GOT3 (cell line): ENCODE results near the gene B4GALNT1.
"Not testable (repeated sequence)": the region's sequence is repeated elsewhere in the genome, so short reads cannot be mapped to it uniquely, and the experiment has no call there.

Source experiments
- DNase-seq: peaks from one replicate; lab custom pipeline; 2025; ENCODE audit warnings: mixed read lengths; lab: John Stamatoyannopoulos, UW

B4GALNT1 gene

DNA sequence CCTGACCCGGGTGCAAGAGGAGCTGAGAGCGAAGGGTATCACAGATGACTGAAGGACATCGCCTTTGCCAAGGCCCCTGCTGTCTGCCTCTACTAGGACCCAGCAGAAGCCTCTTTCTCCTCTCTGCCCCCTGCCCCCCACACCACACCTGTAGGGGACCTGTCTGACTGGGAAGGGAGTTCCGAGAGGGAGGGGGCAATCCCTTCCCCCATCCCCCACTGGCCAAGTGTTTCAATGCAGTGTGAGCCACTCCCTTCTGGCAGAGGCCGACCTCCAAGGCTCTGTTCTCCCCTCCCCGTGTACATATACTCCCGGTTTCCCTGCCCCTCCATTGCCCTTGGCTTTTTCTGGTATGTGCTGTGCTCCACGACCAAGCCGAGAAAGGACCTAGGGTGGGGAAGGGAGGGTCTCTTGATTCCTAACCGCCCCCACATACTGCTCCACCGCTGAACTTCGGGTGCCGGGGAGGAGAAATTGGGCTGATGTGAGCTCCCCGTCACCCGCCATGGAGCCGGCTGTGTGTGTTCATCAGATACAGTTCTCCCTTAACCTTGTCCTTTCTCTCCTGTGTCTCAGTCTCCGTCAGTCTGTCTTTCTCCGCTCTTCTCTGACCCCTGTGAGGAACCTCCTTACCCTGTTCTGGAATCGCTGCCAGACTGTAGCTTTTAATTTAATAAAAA, 23.8 kb downstream of the B4GALNT1 start:
- no peak for DNase-seq

DNA sequence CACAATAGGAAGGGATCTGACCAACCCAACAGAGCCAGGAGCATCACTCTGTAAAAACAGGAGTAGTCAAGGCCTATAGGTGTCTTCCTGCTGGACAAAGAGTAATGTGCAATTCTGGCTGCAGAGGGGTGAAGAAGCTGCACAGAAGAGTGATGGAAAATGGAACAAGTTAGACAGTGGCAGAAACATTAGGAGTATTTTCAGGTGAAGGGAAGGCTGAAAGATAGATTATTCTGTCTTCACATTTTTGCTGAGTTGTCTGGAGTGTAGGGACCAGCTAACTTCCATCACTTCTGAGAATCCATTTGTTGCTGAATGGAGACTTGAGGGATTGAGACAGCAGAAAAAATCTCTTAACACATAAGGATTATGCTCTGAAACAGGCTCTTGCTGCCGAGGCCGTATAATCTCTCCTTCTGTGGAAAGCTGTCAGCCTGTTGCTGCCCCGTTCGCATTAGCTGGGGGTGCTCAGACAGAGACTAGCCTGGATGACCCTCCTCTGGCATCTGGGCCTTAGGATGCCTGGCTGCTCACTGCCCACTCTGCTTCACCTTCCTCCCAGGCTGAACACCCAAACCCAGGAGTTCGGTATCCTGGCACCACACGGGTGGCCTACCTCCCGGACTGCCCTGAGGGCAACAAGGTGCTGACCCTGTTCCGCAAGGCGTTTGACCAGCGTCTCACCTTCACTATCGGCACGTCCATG, 24.9 kb downstream of the B4GALNT1 start:
- no peak for DNase-seq

DNA sequence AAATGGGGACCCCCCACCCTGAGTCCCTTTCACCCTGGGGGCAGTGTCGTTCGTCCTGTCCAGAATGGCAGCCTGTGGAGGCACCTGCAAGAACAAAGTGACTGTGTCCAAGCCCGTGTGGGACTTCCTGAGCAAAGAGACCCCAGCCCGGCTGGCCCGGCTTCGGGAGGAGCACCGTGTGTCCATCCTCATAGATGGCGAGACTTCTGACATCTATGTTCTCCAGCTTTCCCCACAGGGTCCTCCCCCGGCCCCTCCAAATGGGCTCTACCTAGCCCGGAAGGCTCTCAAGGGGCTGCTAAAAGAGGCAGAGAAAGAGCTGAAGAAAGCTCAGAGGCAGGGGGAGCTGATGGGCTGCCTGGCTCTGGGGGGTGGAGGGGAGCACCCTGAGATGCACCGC, 26.2 kb downstream of the B4GALNT1 start:
- DNase-seq: no peak

DNA sequence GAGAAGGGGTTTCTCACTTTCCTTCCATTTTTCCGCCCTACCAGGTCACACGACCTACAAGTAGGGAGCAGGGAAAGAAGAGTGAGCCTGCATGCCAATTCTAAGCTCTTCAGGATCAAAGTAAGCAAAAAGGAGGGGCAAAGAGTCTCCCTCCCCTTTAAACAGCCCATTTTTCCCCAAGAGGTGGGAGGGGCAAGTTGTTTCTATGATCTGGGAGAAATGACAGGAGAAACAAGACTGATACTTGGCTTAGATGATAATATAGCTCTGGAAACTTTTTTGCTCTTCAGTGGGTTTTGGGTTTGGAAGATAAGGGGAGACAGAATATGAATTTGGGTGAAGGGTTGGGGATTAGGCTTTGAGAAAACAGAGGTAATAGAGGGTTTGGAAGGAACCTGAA, 26.6 kb downstream of the B4GALNT1 start:
- DNase-seq: no peak

DNA sequence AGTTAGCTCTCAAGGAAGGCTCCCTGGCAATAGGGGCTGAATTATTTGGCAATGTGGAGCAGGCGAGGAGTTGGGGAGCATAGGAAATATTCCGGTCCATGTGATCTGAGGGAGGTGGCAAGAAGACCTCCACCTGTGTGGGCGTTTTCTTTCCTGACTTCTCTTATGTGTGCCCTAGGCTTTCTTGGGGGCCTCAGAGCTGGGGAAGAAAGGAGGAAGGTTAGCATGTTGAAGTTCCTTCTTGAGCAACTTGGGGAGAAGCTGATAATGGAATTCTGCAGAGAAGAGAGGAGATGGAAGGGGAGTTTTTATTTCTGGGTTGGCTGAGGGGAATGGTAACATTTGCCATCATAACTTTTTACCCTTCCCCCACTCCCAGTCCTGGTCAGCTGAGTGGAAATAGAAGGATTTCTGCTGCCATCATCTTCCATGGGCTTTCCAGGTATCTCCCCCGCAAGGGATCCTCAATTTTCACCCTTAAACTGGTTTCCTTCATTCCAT, 27.1 kb downstream of the B4GALNT1 start:
- DNase-seq: no peak

DNA sequence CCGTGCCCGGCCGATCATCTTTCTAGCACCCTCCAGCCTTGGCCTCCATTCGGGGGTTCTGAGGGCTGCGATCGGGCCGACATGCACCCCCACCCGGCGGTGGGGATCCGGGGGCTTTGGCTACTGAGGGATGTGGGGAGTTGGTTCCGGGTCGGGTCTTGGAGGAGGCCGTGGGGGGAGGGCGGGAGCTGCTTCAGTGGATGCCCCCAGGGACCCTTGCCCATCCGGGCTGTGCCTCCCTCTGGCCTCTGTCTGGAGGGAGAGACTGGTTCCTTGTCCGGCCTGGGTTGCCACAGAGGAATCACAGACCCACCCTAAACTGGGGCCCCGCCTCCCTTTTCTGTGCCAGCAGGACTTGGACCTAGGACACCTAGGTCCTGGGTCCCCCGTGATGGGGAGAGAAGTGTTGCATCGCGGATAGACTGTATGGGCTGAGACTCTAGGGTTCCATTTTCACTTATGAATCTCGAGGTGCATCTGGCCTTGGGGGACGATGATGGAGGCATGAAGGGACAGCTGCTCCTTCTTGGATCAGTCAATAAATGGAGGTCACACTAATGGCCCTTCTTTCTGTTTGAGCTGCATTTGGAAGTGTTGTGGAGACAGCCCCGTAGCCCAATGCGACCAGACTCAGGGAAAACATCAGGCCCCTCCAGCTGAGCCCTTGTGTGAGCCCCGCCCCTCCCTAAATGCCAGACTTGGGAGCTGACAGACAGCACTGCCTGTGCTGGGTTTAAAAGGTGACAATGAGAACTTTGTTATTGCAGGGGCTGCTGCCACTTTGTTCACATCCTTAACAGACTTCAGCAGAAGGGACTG, 27.8 kb downstream of the B4GALNT1 start:
- DNase-seq: no peak

DNA sequence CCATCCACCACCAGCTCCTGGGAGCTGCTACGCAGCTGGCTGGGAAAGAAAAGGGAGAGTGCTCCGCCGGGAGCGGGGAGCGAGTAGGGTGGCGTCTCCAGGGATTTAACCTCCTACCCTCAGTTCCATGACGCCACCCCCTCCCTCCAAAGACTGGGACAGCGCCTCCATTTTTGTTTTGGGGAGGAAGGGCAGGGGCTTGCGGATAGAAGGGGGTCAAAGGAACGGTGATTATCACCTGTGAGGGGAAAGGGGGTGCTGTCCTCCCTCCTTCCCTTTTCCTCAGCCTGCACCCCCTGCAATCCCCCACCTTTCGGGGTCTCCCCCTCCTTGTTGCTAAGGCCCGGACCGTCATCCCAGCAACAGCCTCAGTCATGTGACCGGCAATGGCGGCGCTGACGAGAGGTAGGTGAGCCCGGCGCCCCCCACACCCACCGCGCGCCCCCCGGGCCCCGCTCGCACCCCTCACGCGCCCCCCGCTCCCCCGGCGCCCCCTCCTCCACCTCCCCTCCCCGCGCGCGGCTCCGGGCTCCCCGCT, 28.5 kb downstream of the B4GALNT1 start, which contains the start of gene DTX3:
Gene DTX3 (plus strand): TSS at position 371 of the 538 bp plus-strand sequence. CDS start 1,694 bp downstream, outside the sequence.
- DNase-seq: no peak

DNA sequence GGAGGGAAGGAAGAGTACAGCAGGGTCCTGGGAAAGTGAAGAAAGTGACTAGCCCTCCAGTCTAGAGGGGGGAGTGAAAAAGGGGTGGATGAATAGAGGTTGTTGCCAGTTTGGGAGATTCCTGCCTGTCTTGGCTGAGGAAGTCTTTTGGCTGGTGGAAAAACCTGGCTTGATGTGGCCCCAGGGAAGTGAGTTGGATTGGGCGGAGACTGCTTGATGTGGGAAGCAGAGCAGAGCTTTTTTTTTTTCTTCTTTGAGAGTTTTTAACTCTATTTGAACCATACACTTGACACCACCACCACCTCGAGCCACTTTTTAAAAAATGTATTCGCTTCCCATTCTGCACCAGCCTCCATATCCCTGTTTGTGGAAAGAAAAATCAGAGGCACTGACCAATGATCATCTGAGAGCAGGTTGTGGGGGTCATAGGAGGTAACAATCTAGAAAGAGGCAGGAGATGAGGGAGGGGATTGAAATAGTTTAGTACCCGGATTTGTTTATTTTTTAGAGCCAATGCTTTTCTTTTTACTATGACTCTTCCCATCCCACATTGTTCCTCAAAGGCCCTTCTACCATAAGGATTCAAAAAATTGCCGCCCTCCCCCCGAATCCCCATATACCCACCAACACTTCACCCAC, 29.1 kb downstream of the B4GALNT1 start:
- DNase-seq: peak; percentile 88

DNA sequence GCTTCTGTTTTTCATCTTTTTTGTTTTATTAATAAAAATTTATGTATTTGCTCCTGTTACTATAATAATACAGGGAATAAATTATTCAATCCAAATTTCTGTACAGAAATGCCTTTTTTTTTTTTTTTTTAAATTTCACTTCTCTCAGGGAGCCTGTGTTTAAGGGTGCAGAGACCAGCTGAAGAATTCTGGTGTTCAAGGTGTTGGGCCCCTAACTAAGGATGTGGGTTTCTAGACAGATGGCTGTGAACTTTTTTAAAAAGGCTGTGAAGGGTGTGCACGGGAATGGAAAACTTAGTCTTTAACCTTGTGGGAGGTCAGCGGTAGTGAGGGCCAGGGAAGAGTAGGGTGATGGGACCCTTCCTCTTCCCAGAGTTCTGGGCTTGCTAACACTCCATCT, 29.7 kb downstream of the B4GALNT1 start:
- no peak for DNase-seq

DNA sequence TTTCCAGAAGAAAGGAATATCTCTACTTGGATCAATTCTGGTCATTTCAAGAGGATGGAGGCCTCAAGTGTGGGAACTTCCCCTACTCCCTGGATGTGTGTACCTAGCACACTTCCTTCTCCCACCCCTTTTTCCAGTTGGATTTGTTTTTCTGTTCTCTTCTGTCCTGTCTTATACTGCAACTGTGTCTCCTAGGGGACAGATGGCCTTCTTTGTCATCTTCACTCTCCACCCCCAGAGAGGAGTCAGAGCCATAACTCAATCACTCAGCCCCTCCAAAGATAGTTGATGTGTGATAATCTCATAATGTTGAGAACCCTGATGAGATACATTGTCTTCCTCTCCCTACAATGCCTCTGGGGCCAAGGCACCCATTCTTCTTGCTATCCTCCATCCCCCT, 30.5 kb downstream of the B4GALNT1 start:
- DNase-seq: no peak

DNA sequence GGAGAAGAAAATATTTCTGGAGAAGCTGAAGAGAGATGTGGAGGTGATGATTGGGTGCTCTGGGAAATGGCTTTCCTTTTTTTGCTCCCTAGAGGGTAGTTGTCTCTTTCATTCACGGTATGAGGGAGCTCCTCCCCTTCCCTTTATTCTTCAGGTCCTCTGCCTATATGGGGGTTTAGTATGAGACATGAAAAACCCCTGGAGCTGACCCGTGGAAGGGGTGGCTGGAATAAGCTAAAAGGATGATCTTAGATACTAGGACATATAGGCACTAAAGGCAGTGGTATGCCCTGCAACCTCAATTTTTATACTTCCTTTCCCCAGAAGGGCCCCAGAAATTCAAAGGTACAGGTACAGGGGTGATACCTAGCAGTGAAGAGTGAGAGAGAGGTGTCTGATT, 32.6 kb downstream of the B4GALNT1 start:
- no peak for DNase-seq

DNA sequence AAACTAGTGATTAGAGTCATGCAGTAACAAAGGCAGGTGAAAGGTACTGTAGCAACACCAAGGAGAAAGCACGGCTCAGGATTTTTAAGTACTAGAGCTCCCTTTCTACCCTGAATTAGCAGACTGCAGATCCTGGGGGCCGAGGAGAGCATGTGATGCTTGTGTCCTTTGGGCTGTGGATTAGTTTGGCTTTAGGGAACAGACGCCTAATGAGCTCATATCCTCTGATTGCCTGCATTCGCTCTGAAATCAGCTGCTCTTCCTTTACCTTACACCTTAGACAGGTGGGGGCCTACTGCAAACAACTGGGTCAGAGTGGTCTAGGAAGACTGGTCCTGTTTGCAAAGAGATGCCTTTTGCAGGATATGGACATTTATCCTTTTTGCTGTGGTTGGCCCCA, 39.8 kb downstream of the B4GALNT1 start:
- DNase-seq: no peak

DNA sequence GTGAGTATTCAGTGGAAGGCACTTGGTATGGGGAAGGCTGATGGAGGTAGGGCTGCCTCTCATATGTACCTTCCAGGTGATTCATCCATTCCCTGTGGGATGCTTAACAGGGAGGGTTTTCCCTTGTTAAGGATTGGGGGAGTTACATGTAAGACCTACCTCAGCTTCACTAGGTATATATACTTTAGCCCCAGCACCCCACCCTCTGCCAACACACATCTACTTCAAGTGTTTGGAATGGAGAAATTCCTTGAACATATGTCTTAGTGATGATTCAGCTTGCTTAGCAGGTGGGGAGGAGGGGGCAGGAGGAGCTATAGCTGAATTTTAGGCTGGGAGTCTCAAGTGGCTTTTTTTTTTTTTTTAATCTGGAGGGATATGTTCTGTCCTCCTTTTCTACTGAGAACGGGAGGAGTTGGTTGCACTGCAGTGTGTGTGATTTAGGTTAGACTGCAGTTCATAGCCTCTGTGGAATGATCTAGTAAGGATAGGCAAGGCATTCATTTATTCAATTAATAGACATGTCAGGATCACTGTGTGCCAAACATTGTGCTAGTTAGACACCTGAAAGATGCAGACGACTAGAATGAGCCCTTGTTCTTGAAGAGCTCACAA, 40.3 kb downstream of the B4GALNT1 start:
- DNase-seq: no peak

DNA sequence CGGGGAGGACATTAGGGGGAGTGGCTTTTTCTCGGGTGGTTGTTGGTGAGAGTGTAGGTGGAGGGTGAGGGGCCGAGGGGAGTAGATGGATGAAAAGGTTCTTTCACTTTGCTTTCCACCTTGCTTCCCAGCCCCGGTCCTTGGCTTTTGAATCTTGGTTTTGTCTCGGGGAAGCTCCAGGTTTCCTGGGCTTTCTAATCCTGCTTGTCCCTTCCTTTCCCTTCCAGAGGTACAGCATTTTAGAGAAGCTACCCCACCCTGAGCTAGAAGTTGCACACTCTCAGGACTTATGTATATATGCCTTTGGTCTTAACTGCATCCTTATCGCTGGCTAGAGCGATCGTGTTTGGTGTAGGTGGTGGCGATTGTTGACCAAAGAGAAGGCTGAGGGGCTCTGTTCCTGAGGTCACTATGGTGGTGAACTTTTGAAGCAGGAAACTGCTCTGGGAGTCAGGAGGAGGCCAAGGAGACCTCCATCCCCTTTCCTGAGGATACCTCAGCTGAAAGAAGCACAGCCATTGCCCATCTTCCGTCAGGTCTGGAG, 41.1 kb downstream of the B4GALNT1 start:
- DNase-seq: no peak

DNA sequence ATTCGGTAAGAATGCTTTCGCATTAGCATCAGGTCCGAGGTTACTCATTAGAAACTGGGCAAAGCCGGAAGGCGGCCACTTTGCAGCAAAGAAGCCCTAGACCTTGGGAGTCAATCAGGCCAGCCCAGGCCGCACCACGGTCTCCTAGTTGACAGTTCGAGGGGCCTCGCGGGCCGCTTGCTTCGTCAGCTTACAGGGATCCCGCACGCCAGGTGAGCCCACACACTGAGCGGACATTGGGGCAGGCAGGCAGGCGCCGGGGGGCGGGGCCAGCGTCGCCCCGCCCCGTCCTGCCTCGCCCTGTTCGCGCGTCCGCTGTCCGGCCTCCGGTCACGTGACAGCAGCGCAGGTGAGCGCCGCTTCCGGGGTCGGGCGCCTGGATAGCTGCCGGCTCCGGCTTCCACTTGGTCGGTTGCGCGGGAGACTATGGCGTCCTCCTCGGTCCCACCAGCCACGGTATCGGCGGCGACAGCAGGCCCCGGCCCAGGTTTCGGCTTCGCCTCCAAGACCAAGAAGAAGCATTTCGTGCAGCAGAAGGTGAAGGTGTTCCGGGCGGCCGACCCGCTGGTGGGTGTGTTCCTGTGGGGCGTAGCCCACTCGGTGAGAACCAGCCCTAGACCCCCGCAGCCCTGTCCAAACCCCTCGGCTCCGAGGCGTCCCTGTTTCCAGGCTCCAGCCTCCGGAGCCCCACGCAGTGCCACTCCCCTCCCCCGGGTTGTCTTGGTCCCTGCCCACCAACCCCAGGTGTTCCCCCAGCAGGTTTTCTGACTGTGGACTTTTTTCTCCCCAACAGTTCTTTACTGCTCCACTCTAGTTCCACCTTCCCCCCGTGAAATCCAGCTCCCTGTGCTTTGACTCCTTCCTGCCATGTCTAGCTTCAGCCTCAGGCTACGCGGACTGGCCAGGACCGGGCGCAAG, 41.9 kb downstream of the B4GALNT1 start, which contains the start of gene PIP4K2C:
Gene PIP4K2C (plus strand): TSS at position 329 of the 918 bp plus-strand sequence. CDS start 98 bp downstream, at position 427.
- peak; percentile 83 for DNase-seq

DNA sequence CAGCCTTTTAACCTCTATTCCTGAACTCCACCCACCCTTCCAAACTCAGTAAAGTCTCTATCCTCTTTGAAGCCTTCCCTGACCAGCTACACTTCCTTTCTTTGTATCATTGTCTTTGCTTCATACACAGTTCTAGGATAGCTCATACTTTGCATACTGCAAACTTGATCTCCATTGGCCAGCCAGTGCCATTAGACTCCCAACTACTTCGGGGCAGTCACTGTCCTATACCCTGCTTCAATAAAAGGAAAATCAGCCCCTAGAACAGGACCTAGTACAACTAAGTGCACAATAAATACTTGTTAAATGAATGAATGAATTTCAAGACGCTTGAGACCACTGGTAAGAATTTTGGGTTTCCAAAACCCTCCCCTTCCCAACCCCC, 42.5 kb downstream of the B4GALNT1 start:
- DNase-seq: no peak

DNA sequence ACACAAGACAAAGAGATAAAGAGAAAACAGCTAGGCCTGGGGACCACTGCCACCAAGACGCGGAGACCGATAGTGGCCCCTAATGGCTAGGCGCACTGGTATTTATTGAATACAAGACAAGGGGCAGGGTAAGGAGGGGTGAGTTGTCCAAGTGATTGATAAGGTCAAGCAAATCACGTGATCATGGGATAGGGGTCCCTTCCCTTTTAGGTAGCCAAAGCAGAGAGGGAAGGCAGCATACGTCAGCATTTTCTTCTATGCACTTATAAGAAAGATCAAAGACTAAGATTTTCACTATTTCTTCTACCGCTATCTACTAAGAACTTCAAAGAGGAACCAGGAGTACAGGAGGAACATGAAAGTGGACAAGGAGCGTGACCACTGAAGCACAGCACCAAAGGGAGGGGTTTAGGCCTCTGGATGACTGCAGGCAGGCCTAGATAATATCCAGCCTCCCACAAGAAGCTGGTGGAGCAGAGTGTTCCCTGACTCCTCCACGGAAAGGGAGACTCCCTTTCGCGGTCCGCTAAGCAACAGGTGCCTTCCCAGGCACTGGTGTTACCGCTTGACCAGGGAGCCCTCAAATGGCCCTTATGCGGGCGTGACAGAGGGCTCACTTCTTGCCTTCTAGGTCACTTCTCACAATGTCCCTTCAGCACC, 43.9 kb downstream of the B4GALNT1 start:
- DNase-seq: not testable (repeated sequence)

DNA sequence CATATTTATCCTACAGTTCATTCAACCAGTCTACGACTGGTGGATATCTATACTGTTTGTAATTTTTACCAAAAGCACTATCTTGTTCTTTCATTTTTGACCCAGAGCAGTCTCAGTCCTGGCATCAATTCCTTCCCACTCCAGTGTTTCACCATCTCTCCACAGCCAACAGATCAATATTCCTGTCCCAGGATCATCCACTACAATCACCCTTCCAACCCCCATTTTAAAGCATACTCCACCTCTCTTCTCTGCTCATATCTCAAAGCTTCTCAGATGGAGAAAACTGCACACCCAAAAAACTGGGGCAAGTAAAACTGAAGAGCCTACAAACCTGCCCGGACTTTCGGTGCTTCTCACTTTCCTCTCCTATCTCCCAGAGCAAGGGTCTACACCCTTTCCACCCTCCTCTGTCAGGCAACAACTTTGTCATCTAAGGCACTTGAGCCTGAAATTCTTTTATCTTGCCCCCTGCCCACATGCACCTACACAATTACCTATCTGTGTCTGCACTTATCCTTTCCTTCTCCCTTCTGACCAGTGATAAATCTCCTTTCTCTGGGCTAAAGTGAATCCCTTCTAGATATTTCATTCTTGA, 46.1 kb downstream of the B4GALNT1 start:
- DNase-seq: no peak

DNA sequence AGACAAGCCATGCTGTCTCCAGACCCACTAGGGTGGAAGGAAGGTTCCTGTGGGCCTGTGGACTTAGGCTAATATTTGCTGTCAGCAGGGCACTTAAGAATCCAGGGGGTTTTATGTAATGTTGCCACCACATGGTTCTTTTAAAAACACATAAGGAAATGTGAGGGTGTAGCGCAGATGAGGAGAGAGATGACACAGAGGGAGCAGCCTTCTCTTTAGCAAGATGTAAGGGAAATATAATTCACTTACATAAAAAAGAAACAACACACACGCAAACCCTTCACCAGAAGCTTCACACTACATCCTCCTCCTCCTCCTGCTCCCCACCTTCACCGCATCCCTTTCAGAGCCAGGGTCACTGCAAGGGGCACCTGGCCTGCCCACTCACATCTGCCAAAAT, 46.9 kb downstream of the B4GALNT1 start:
- DNase-seq: no peak
